IPS DF 4.7 (cell line): ENCODE data around the gene TANGO2.

ENCODE experiments used
- DNase-seq: peaks from one replicate; pipeline ENCODE4 v3.0.0-alpha.2; 2013; ENCODE audit warnings: low spot score; ENCODE audit errors: extremely low read depth

The TANGO2 gene

DNA sequence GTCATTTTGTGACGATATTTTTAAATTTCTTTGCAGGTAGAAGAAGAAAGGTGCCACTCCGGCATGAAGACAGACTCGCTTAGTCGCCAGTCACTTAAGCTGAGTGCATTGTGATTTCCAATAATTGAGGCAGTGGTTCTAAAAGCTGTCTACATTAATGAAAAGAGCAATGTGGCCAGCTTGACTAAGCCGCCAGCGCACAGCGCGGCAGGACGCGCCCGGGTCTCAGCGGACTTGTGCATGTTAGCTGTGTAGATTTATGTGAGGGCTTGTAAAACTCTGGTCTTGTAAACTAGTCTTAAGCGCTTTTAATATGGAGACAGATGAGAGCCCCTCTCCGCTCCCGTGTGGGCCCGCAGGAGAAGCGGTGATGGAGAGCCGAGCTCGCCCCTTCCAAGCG, 64.7 kb downstream of the TANGO2 start:
- no peak for DNase-seq

DNA sequence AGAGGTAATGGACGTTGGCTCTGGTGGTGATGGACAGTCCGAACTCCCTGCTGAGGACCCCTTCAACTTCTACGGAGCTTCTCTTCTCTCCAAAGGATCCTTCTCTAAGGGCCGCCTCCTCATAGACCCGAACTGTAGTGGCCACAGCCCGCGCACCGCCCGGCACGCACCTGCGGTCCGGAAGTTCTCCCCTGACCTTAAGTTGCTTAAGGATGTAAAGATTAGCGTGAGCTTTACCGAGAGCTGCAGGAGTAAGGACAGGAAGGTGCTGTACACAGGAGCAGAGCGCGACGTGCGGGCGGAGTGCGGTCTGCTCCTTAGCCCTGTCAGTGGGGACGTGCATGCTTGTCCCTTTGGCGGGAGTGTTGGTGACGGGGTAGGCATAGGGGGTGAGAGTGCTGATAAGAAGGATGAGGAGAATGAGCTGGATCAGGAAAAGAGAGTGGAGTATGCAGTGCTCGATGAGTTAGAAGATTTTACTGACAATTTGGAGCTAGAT, 65.2 kb downstream of the TANGO2 start:
- DNase-seq, result no peak

DNA sequence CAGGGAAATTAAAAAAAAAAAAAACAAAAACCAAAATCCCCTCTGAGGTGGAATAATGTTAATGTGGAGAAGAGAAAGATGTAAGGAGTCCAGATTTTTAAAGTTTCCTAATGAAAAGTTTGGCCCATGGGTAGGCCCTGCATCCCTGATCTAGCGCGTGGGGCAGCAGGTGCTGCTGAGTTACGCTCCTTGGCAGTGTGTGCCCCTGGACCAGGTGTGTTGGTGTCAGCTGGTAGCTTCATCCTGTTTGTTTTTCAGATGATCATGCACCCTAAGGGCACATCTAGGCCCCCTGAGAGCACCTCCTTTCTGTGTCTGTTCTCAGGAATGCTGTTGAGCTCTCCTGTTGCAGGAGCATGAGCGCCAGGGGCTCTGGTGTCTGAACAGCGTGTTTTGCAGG, 65.9 kb downstream of the TANGO2 start:
- no peak for DNase-seq

DNA sequence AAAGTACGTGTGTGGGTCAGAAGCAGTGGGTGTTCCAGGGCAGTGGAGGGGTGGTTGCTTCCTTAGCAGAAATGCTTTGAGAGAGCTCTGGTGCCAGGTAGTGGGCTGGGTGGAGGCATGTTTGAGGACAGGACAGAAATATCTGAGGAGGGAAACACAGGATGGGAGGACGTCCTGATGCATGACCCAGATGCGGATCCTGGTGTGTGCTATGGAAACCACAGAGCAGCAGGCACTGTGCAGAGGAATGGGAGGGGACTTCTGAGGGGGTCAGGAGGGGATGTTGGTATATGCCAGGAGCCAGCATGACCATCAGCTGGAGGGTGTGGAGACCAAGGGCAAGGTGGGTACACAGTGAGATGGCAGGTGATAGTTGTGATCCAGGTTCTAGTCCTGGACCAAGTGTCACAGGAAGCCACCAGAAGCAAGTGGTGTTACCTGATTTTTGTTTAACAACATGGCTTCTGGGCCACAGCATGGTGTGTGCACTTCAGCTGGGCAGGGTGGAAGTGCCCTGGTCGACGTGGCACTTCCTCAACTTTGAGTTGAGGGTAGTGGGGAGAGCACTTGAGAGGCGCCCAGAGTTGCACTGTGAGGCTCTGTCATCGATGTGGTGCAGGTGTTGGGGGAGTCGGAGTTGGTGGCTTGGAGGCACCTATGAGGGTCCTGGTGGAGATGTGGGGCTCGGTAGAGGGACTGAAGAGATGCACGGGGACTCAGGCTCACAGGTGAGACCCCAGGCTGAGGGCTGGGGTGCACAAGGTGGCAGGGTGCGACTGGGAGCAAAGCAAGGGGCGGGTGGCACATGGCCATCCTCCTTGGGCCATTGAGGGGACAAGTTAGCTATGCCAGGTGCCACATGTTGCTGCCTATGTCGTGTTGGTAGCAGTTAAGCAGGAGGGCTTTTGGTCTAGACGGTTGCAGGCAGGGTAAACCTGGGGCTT, 66.7 kb downstream of the TANGO2 start:
- DNase-seq, result no peak

DNA sequence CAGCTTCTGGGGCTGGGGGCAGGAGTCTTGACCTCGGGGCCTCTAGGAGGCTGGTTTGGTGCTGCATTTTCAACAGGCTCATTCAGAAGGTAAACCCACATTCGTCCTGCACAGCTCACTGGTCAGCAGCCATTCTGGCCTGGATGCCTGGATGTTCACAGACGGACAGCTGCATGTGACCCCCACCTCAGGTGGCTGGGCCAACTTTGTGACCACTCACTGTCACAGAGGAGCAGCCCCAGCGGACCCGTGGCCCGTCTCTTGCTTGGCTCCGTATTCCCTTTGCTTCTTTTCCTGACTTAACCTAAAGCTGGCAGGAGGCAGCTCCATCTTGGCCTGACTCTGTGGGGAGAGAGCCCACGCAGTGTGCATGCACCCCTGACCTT, 67.3 kb downstream of the TANGO2 start:
- no peak for DNase-seq

DNA sequence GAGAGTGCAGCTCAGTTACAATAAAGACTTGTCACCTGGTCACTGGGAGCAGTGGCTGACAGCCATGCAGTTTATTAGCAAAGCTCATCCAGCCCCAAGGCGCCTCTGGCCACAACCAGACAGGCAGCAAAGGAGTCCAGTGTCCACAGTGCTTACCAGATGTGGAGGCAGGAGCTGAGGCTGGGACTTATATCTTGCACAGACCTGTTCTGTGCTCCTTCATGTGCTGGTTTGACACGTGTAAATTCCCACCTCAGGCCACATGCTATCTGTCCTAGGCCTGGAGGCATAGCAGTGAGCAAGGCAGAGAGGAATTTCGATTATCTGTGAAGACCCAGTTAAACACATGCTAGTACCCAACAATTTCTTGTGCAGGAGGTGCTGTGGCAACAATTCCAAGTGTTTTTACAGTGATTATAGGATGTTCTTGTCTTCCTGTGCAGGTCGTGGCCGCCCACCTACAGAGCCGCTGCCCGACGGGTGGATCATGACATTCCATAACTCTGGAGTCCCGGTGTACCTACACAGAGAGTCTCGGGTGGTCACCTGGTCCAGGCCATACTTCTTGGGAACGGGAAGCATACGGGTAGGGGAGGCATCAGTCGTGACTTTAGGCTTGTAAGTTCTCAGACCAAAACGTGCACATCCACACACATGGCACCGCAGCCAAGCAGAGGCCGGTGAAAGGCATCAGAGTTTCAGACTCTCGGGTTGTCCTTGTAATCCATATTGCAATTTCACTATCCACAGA, 68.5 kb downstream of the TANGO2 start:
- DNase-seq, result no peak

DNA sequence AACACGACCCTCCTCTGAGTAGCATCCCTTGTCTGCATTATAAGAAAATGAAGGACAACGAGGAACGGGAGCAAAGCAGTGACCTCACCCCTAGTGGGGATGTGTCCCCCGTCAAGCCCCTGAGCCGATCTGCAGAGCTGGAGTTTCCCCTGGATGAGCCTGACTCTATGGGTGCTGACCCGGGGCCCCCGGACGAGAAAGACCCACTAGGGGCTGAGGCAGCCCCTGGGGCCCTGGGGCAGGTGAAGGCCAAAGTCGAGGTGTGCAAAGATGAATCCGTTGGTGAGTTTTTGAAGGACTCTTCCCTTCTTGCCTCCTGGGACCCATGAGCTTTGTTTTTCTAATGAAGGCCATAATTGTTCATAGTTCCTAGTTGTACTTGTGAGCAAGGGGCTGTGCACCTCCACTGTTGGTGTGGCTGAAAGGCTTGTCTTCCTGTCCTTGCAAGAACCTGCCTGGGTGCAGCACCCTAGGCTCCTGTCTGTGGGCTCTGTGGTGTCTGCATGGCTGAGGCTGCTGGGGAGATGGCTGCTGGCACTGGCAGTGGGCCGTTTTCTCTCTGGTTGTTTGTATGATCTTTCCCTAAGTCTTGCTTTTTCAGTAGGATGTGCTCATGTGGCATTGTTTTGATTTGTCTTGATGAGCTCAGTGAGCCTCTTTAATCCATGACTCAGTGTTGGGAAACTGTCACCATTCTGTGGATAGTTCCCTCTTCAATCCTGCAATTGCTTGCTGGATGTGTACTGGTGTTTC, 69.2 kb downstream of the TANGO2 start:
- DNase-seq, result no peak

DNA sequence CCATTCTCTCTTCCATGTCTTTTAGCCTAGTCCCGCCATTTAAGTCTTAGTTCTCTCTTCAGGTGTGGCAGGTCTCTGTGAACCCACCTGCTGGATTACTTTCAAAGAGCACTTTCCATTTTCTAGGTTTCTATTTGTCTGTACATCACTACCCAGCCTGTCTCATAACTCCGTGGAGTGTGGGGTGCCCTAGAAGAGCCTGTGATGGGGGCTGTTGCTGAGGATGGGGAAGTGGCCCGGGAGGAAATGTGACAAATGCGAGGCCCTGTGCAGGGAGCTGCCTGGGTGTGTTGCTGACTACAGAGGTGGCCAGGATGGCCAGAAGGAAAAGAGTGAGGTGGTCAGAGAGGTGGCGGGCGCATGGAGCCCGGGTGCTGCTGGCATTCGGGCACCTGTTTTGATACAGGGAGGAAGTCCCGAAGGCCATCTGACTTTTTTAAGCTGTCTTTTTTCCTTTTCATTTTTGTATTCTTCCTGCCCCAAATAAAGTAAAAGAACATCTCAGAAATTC, 69.9 kb downstream of the TANGO2 start:
- DNase-seq, result no peak

DNA sequence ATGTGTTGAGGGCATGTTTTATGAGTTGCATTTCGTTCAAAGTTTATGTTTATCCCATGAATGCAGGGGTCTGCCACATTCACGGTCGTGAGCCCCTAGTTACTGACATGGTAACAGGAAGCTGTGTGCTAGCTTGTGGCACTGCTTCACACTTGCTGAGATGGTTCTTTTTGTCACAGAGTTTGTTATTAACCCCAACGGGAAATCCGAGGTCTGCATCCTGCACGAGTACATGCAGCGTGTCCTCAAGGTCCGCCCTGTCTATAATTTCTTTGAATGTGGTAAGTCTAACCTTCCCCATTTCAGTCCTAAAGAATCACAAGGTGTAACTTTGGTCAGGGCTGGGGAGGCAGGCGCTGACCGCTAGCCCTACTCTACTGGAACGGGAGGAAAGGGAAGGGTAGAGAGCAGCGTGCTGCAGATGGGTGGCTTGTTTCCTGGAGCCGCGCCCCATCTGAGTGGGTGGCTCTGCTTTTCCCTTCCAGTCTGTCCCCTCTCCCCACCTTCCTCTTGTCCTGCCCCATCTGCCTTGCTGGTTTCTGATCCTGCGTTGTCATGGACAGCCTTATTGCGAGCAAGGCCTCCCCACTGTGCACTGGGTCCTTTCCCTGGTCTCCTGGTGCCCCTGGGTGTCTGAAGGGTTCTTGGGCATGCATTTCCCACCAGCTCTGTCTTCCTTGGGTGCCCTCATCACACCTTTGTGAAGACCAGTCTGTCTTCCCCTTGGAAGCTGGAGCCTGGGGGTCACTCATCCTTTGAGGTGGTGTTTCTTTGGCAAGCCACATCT, 71.0 kb downstream of the TANGO2 start:
- no peak for DNase-seq

DNA sequence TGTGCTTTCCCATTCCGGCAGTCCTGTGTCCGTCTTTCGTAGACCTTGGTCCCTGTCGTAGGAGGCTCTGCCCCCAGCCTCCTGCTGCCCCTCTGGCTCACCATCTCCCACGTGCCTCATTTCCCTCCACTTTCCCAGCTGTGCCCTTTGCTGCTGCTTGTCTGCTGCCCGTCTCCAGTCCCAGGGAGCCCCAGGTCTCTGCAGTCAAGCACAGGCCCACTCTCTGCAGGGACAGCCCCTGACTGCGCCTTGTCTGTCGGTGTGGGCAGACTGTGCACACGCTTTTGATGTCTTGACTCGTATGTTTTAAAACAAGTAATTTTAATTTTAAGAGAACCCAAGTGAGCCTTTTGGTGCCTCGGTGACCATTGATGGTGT, 71.6 kb downstream of the TANGO2 start:
- DNase-seq, result no peak

DNA sequence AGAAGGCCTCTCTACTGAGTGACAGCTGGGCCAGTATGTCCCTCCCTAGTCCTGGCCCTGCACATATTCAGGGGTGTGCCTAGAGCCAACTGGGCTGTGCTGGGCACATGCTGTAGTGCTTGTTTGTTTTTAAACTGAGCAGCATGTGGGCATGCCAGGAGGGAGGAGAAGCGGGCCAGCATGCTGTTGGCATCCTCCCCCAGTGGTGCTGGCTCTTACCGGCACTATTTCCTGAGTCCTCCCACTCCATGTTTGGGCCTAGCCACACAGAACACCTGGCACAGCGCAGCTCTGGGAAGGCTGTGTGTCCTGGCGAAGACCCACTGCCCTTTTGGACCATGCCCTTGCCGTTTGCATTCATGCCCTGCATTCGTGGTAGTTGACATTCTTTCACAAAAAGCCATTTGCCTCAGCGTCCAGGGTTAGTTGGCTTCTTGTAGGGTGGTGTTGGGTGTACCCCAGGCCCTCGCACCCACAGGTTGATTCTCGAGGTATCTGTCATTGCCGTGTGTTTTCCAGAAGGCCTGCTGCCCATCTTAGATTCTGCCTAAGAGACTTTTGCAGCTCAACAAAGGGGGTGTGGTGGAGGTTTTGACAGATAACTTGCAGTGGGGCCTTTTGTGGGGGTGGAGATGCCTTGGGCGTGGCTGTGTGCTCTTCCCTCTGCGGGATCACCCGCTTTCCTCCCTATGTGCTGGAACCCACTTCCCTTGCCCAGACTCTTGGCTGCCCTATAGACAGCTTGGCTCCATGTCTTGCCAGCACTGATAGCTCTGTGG, 72.7 kb downstream of the TANGO2 start:
- no peak for DNase-seq

DNA sequence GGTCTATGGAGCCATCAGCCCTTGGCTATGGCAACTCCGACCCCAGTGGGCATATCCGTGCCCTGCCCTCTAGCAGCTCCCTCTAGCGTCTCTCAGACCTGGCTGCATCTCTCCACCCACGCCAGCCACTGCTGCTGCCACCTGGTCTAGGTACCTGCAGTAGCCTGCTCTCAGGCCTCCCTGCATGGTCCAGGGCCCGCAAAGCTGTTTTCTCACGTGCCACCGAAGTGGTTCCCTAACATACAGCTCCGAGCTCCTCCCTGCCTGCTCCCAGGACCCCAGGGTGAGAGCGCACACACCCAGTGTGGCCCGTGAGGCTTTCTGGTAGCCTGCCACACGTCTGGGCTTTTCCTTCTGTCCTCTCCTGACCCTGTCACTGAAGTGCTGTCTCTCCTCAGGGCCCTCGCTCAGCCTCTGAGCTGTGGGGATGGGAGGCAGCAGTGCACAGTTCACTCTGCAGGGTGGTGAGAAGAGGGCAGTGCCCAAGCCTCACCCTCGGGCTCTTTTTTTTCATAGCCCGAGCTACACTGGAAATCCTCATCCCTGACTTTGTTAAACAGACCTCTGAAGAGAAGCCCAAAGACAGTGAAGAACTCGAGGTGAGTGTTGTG, 73.4 kb downstream of the TANGO2 start:
- no peak for DNase-seq

DNA sequence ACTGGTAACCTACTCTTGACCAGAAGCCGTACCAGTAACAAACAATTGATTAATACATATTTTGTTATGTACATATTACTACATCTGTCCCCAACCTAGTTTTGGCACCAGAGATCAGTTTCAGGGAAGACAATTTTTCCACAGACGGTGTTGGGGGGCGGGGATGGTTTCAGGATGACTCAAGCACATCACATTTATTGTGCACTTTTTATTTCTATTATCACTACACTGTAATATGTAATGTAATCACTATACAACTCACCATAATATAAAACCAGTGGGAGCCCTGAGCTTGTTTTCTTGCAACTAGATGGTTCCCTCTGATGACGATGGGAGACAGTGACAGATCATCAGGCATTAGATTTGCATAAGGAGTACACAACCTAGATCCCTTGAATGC, 74.6 kb downstream of the TANGO2 start:
- no peak for DNase-seq

DNA sequence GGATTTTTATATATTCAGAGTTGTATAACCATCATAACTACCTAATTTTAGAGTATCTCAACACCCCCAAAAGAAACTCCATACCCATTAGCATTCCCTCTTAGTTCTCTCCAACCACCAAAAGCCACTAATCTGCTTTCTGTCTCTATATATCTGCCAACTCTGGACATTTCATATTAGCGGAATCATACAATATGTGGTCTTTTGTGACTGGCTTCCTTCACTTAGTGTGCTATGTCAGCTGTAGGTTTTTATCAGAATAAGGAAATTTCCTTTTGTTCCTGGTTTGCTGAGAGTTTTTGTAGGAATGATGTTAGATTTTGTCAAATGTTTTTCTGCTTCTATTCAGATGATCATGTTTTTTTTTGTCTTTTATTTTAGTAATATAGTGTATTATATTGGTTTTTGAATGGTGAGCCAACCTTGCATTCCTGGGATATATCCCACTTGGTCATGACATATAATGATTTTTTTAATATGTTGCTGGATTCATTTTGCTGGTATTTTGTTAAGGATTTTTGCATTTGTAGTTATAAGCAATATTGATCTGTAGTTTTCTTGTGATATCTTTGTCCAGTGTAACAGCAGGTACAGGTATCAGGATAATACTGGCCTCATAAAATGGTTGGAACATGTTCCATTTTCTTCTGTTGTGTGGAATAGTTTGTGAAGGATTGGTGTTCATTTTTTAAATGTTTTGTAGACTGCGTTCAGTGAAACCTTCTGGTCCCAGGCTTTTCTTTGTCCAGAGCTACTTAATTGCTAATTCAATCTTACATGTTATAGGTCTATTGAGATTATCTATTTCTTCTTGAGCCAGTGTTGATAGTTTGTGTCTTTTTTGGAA, 75.9 kb downstream of the TANGO2 start:
- DNase-seq, result no peak

DNA sequence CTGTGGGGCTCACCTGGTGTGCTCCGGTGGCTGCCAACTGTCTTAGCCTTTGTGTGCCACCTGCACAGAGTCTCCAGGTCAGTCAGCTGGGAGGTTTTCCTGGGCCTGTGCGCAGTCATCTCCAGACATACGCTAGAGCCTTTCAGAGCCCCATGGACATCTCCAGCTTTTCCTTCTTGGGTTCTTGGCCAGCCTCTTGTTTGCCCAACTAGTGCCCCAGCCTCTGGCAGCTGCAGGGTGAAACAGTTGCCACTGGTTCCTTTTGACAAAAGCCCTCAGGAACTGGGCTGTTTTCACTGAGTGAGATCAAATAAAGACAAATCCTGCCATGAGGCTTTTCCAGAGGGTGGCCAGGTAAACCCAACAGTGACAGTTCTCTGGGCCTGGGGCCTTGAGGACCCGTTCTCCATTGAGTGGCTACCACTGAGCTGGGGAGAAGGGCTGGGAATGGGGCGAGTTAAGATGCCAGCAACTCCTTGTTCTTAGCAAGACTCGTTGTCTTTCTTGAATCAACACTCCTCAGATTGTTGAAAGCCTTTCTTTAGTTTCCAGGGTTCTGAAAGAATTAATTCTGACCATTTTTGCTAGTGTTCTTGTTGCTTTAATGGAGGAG, 78.3 kb downstream of the TANGO2 start:
- no peak for DNase-seq

DNA sequence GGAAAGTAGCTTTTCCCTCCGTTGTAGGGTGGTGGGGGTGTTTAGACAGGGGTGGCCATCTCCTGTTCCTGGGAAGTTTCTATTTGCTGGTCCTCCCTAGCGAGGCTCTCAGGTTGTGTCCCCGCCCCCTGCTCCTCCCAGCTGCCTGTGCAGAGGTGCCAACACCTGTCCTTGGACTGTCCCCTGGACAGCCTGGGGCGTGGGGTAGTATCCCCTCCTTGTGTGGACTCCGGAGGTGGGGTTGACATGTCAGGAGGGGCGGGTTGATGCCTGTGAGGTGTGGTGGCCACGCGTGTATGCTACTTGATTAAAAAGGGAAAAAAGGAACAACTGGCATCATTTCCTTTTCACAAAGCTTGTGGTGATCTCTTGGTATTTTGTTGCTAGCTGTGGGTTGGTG, 80.7 kb downstream of the TANGO2 start:
- DNase-seq, result no peak

DNA sequence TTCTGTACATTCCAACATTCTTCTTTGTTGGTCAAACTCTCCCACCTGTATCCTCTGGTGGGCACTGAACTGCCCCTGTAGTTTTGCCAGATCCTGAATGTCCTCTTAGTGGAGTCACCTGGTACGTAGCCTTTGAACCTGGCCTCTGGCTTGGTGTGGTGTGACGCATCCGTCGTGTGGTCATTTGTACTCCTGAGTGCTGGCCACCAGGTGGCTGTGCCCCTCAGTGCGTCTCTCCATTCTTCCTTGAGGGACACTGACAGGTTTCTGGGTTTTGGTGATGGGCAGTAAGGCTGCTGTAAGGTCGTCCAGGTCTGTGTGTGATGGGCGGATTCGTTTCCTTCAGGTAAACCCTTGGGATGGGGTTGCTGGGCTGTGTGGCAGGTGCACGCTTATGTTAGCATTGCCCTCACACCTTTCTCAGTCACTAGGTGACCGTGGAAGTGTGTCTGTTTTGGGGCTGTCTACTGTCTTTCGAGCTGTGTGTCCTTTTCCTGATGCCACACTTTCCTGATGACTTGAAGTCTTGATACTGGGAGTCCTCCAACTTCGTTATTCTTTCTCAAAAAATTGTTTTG, 81.4 kb downstream of the TANGO2 start:
- no peak for DNase-seq
